Measurements from ENCODE around the gene PRPF6. TPM values are rescaled to one million over a fixed set of nuclear protein-coding genes. Genes with fewer than 3 reads are reported as not detected.

PRPF6 gene
- total RNA-seq, 4 donors from 2014 or later = 28.5 to 73.0 (median 69.6) TPM

DNA sequence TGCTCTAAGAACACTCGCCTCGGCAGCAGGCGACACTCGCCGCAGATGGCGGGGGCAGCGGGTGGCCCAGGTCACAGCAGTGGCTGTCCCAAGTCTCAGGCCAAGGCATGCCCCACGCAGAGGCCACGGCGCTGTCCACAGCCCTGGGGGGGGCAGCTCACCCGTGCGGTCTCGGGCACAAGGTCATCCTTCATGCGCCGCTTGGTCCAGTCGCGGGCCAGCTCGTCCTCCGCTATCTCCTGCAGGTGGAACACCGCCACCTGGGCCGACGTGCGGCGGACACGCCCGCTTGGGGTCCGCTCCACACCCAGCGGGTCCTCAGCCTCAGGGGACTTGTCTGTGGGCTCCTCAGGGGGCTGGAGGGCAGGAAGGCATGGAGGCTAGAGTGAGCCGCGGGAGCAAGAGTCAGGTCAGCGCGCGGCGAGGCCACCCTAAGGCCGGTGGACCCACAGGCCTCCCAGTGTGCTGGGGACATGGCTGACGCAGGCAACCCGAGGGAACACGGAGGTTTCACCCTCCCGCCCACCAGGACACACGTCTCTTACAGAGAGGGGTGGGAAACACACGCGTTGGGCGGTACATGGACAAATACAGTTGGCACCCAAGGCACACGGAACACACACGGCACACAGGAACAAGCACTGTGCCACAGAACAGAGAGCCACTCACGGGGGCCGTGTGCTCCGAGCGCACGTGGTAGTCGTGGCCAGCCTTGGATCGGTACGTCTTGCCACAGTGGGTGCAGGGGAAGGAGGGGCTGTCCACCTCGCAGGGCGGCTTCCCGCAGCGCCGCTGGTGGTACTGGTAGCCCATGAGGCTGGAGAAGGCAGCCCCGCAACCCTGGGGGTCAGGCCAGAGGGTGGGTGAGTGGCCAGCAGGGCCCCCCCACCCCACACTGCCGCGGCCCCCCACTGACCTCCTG lies 18.2 kb upstream of the PRPF6 start:
- no peaks in the 10 kb centered on the region for H3K36me3 ChIP-seq
- H3K4me3 ChIP-seq = no peak overlapping the region
- H3K27me3 ChIP-seq = no peaks in the 10 kb centered on the region
- no peak overlapping the region for H3K27ac ChIP-seq
- DNase-seq = no peak
- no peaks in the 10 kb centered on the region for H3K9me3 ChIP-seq
- intact Hi-C loops (cut with DNase I; ENCODE audit: low total_unique reads) = no loop called here
- TF ChIP-seq POLR2A (IDR thresholded peaks at IDR 0.05) = no peak
- TF ChIP-seq, protein P1, sequence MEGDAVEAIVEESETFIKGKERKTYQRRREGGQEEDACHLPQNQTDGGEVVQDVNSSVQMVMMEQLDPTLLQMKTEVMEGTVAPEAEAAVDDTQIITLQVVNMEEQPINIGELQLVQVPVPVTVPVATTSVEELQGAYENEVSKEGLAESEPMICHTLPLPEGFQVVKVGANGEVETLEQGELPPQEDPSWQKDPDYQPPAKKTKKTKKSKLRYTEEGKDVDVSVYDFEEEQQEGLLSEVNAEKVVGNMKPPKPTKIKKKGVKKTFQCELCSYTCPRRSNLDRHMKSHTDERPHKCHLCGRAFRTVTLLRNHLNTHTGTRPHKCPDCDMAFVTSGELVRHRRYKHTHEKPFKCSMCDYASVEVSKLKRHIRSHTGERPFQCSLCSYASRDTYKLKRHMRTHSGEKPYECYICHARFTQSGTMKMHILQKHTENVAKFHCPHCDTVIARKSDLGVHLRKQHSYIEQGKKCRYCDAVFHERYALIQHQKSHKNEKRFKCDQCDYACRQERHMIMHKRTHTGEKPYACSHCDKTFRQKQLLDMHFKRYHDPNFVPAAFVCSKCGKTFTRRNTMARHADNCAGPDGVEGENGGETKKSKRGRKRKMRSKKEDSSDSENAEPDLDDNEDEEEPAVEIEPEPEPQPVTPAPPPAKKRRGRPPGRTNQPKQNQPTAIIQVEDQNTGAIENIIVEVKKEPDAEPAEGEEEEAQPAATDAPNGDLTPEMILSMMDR (IDR thresholded peaks at IDR 0.05) = no peak
- H3K4me1 ChIP-seq = peaks cover 0 to 5% of the 10 kb centered on the region in 2 donors

DNA sequence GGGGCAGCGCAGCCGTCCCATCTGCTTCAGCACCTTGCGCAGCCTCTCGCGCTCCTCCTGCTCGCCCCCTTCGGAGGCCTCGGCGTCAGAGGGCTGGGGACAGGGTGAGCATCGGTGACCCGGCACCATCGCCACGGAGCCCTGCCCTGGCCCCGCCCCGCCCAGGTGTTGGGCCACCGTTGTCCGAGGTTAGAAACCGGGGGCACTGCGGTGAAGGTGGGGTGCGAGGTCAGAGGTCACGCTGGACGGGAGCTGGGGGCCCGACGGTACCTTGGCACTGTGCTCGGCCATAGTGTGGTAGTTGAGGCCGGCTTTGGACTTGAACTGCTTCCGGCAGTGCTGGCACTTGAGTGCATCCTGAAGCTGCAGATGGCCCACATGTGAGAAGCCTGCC lies 17.6 kb upstream of the PRPF6 start:
- DNase-seq = no peak
- H3K4me3 ChIP-seq = no peak overlapping the region
- no peaks in the 10 kb centered on the region for H3K9me3 ChIP-seq
- no peak overlapping the region for H3K27ac ChIP-seq
- H3K27me3 ChIP-seq = no peaks in the 10 kb centered on the region
- no peaks in the 10 kb centered on the region for H3K36me3 ChIP-seq
- intact Hi-C loops (cut with DNase I; ENCODE audit: low total_unique reads) = no loop called here
- peaks cover 0 to 4% of the 10 kb centered on the region in 2 donors for H3K4me1 ChIP-seq
- no peak for TF ChIP-seq POLR2A (IDR thresholded peaks at IDR 0.05)
- TF ChIP-seq, protein P1 (IDR thresholded peaks at IDR 0.05) = no peak

DNA sequence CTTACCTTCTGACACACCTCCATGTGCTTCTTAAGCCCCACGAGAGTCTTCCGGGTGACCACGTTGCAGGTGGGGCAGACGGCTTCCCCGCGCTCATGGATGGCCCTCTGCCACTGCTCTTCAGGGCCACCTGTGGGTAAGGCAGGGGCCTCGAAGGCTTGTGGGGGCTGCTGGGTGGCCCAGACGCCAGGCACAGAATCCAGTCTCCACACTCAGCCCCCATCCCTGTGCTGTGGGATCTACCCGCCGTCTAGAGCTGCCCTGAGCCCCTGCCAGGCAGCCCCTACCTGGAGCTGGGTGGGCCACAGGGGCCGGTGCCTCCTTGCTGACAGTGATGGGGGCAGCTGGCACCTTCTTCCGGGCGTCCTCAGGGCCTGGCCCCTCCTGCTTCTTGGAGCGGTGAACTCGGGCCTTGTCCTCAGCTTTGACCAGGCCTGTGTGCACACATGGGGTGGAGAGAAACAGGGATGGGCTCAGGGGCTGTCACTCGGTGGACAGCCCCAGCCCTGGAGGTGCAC lies 17.1 kb upstream of the PRPF6 start:
- Histone ChIP-seq H3K36me3 (no peaks in the 10 kb centered on the region), H3K27ac (no peak overlapping the region), H3K4me3 (no peak overlapping the region), H3K9me3 (no peaks in the 10 kb centered on the region), H3K4me1 (peaks cover 0 to 9% of the 10 kb centered on the region in 2 donors), H3K27me3 (no peaks in the 10 kb centered on the region)
- intact Hi-C loops (cut with DNase I; ENCODE audit: low total_unique reads) = no loop called here
- TF ChIP-seq, protein P1 (IDR thresholded peaks at IDR 0.05) = no peak
- no peak for TF ChIP-seq POLR2A (IDR thresholded peaks at IDR 0.05)
- DNase-seq = no peak

DNA sequence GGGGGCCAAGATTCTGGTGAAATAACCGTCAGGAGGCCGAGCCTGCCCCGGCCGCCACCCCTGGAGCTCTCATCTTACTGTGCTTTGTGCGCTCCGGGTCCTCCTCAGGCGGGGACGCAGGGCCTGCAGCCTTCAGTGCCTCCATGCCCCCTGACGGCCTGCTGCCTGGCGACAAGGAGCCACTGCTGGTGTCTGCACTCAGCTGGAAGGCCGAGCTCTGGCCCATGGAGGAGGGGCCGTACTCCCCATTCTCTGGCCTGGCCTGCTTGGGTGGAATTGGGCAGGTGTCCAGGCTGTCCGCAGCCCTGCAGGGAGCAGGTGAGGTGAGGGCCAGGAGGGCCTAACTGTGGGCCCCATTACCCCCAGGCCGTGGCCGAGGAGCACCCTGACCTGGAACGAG lies 16.5 kb upstream of the PRPF6 start:
- Histone ChIP-seq H3K27me3 (no peaks in the 10 kb centered on the region), H3K27ac (no peak overlapping the region), H3K36me3 (no peaks in the 10 kb centered on the region), H3K4me3 (no peak overlapping the region), H3K4me1 (peaks cover 0 to 12% of the 10 kb centered on the region in 2 donors), H3K9me3 (no peaks in the 10 kb centered on the region)
- DNase-seq = peak in 1 of 2 donors; percentile 20
- TF ChIP-seq, protein P1 (IDR thresholded peaks at IDR 0.05) = no peak
- no peak for TF ChIP-seq POLR2A (IDR thresholded peaks at IDR 0.05)
- intact Hi-C loops (cut with DNase I; ENCODE audit: low total_unique reads) = no loop called here
